Prostate gland (tissue), 2 donors: ENCODE results near the gene OSBPL9.
A peak's percentile ranks its signal among the peaks of the same experiment; 100 is the strongest.

ENCODE experiments used
- POLR2A ChIP-seq: fragments of 450-650 bp; IDR thresholded peaks from one replicate; pipeline ENCODE4 v1.6.1; 2016; ENCODE audit warnings: antibody characterized with exemption, mild to moderate bottlenecking
- POLR2AphosphoS5 ChIP-seq: sonication (generic); formaldehyde crosslinking; IDR thresholded peaks from one replicate; pipeline ENCODE4 v1.6.1; 2017; ENCODE audit warnings: antibody characterized with exemption
- TF ChIP-seq, protein P1 (sequence below), 4 experiments: fragments of 200-600 bp in 2 of 4; fragments of 450-650 bp in 2 of 4; sonication (generic) in 2 of 4; IDR thresholded peaks; 1 replicate in 3 of 4; 2 replicates in 1 of 4; pipeline ENCODE4 v1.5.1; 2016 to 2019; ENCODE audit warnings: antibody characterized with exemption in 4 of 4, mild to moderate bottlenecking in 2 of 4, moderate library complexity in 2 of 4

DNA sequence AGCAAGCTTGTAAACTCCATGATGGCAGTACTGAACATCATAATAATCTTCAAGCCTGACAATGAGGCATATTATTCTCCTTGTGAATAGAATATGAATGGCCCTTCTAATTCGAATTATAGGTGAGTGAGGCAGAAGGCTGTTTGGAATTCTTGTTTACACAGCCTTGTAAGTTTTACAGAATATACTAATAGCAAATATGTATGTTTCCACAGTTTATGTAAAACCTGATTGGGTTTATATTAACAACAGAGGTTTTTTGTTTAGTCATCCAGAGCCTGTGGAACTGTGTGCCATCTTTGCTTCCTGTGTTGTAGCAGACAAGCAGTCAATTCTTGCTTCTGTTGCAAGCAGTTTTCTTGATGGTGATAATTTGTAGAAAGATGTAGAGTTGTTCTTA is 8.0 kb downstream of the OSBPL9 start:
- TF ChIP-seq POLR2A, result no peak
- TF ChIP-seq, protein P1, sequence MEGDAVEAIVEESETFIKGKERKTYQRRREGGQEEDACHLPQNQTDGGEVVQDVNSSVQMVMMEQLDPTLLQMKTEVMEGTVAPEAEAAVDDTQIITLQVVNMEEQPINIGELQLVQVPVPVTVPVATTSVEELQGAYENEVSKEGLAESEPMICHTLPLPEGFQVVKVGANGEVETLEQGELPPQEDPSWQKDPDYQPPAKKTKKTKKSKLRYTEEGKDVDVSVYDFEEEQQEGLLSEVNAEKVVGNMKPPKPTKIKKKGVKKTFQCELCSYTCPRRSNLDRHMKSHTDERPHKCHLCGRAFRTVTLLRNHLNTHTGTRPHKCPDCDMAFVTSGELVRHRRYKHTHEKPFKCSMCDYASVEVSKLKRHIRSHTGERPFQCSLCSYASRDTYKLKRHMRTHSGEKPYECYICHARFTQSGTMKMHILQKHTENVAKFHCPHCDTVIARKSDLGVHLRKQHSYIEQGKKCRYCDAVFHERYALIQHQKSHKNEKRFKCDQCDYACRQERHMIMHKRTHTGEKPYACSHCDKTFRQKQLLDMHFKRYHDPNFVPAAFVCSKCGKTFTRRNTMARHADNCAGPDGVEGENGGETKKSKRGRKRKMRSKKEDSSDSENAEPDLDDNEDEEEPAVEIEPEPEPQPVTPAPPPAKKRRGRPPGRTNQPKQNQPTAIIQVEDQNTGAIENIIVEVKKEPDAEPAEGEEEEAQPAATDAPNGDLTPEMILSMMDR (IDR thresholded peaks at IDR 0.05), result no peak
- TF ChIP-seq POLR2AphosphoS5, result peak; percentile 66
